ENCODE data around the gene PNMT.
A peak's percentile ranks its signal among the peaks of the same experiment; 100 is the strongest.
"Not testable (repeated sequence)": the region's sequence is repeated elsewhere in the genome, so short reads cannot be mapped to it uniquely, and the experiment has no call there.

PNMT gene

GRCh38 chr17:39704821-39705551, 36.7 kb downstream of the PNMT start:
- DNase-seq = no peak

GRCh38 chr17:39705786-39706348, 37.6 kb downstream of the PNMT start:
- peak in 4 of 51 donors; percentile 3 to 16 (median 8) for DNase-seq

DNA sequence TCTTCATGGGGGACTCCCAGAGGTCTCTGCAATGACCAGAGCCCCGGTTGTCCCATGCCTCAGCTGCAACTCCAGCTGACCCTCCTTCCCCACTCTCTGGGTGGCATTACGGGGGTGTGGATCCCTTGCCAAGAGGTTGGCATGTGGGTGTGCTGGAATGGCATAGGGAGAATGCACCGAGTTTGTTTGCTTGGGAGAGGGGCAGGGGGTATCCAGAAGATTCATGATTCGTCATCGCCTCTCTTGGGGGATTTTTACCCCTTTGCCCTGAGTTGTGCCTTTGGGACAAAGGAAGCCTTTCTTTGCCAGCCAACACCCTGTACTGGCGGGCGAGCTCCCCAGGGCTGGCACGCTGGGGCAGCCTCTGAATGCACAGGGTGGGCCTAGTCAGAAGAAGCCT, 38.1 kb downstream of the PNMT start:
- no peak for DNase-seq

DNA sequence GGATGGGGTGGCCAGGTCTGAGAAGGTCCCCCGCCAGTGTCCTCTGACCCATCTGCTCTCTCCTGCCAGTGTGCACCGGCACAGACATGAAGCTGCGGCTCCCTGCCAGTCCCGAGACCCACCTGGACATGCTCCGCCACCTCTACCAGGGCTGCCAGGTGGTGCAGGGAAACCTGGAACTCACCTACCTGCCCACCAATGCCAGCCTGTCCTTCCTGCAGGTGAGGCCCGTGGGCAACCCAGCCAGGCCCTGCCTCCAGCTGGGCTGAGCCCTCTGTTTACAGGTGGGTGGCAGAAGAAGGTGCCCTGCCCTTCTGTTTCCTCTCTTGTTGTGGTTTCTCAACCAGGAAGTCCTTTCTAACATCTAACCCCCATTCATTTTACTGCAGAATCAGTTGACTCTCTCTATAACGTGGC, 38.7 kb downstream of the PNMT start:
- DNase-seq = no peak

DNA sequence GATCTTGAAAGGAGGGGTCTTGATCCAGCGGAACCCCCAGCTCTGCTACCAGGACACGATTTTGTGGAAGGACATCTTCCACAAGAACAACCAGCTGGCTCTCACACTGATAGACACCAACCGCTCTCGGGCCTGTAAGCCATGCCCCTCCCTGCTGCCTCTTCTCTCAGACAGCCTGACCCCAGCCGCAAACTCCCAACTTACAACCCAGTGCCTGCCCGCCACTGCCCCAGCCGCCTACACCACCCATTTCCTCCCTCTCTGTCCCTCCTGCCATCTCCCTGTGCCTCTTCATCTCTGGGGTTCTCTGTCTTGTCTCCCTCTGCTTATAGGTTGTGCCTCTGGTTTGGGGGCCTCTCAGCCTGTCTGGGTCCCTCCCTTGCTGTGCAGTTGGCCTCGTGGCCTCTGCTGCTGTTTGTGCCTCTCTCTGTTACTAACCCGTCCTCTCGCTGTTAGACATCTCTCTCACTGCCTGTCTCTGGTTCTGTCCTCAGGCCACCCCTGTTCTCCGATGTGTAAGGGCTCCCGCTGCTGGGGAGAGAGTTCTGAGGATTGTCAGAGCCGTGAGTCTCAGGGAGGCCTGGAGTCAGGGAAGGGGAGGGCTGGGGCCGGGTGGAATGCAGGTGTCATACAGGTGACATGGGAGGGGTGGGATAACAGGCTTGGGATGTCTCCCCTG, 41.2 kb downstream of the PNMT start:
- DNase-seq = no peak

DNA sequence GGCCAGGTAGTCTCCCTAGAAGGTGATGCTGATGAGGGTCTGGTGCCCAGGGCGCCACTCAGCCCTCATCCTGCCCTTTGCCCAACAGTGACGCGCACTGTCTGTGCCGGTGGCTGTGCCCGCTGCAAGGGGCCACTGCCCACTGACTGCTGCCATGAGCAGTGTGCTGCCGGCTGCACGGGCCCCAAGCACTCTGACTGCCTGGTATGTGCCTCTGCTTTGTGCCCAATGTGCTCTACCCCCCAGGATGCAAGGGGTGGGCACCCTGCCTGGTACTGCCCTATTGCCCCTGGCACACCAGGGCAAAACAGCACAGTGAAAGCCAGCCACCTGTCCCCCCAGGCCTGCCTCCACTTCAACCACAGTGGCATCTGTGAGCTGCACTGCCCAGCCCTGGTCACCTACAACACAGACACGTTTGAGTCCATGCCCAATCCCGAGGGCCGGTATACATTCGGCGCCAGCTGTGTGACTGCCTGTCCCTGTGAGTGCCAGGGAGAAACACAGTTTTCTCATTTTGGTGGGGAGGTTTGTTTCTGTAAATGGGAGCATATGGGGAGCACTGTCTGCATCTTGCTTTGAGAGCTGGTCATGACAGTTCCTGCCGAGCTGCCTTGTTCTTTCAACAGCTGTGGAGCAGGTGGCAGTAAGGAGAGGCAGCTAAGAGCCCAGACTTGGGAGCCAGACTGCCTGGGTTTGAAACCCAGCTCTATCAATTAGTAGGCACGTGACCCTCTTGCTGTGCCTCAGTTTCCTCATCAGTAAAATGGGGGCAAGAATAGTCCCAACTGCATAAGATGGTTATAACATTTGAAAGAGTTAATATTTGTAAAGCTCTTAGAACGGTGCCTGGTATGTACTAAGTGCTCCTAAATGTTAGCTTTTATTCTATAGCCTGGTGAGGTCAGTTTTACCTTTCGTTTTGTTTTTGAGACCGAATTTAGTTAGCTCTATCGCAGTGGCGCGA, 42.0 kb downstream of the PNMT start:
- no peak for DNase-seq

DNA sequence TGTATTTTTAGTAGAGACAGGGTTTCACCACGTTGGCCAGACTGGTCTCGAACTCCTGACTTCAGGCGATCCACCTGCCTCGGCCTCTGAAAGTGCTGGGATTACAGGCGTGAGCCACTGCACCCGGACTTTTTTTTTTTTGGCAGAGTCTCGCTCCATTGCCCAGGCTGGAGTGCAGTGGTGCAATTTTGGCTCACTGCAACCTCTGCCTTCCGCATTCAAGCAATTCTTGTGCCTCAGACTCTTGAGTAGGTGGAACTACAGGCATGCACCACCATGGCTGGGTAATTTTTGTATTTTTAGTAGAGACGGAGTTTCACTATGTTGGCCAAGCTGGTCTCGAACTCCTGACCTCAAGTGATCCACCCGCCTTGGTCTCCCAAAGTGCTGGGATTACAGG, 42.8 kb downstream of the PNMT start:
- not testable (repeated sequence) for DNase-seq

DNA sequence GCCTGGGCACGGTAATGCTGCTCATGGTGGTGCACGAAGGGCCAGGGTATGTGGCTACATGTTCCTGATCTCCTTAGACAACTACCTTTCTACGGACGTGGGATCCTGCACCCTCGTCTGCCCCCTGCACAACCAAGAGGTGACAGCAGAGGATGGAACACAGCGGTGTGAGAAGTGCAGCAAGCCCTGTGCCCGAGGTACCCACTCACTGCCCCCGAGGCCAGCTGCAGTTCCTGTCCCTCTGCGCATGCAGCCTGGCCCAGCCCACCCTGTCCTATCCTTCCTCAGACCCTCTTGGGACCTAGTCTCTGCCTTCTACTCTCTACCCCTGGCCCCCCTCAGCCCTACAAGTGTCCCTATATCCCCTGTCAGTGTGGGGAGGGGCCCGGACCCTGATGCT, 43.6 kb downstream of the PNMT start:
- no peak for DNase-seq

DNA sequence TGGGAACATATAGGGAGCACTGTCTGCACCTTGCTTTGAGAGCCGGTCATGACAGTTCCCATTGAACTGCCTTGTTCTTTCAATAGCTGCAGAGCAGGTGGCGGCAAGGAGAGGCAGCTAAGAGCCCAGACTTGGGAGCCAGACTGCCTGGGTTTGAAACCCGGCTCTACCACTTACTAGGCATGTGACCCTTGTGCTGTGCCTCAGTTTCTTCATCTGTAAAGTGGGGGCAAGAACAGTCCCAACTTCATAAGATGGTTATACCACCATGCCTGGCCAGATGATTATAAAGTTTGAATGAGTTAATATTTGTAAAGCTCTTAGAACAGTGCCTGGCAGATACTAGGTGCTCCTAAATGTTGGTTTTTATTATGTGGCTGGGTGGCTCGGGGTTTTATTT, 46.0 kb downstream of the PNMT start:
- DNase-seq = no peak

DNA sequence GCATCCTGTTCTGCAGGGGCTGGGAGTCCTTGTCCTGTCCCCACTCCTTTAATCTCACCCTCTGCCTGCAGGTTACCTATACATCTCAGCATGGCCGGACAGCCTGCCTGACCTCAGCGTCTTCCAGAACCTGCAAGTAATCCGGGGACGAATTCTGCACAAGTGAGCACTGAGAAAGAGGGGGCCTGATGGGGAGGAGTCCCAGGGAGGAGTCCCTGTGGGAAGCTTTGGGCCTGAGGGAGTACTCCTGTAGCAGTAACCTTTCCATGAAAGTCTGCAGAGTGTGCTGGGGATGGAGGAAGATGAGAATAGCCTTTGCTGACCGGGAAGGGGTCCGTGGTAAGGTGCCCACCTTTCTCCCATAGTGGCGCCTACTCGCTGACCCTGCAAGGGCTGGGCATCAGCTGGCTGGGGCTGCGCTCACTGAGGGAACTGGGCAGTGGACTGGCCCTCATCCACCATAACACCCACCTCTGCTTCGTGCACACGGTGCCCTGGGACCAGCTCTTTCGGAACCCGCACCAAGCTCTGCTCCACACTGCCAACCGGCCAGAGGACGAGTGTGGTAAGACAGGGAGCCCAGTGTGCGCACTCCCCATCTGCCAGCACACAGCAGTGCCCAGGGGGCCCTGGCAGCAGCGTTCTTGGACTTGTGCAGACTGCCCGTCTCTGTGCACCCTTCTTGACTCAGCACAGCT, 47.3 kb downstream of the PNMT start:
- no peak for DNase-seq

DNA sequence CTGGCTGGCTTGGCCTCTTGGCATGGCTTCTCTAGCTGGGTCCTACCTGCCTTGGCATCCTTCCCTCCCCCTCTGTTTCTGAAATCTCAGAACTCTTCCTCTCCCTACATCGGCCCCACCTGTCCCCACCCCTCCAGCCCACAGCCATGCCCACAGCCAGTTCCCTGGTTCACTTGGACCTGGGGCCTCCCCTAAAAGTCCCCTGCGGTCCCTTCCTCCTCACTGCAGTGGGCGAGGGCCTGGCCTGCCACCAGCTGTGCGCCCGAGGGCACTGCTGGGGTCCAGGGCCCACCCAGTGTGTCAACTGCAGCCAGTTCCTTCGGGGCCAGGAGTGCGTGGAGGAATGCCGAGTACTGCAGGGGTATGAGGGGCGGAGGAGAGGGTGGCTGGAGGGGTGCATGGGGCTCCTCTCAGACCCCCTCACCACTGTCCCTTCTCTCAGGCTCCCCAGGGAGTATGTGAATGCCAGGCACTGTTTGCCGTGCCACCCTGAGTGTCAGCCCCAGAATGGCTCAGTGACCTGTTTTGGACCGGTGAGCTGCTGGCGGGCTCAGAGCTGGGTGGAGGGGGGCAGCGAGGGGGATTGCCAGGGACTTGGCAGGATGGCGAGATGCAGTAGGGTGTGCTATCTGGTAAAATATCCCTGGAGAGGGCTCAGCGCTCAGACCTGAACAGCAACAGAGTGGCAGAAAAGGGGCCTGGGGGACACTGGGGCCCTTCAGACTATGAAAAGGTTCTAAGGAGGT, 48.0 kb downstream of the PNMT start:
- no peak for DNase-seq

DNA sequence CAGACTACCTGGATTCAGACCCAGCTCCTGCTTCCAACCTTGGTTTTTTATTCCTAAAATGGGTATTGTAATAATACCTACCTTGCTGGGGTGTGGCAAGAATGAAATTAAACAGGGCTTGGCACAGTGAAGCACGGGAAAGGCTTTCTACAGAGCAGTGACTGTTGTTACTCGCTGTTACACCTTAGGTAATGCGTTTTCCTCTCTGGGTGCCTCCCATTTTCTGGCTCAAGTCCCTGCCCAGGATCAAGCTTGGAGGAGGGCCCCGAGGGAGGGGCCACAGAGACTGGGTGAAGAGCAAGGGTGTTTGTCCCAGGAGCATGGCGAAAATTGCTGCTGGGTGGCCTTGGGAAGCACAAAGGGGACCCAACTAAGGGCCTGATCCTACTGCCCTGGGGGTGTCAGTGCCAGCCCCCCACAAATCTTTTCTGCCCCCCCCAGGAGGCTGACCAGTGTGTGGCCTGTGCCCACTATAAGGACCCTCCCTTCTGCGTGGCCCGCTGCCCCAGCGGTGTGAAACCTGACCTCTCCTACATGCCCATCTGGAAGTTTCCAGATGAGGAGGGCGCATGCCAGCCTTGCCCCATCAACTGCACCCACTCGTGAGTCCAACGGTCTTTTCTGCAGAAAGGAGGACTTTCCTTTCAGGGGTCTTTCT, 48.8 kb downstream of the PNMT start:
- no peak for DNase-seq

- no peak for DNase-seq
Measured at GRCh38 chr17:39717660-39718059, 49.4 kb downstream of the PNMT start.

DNA sequence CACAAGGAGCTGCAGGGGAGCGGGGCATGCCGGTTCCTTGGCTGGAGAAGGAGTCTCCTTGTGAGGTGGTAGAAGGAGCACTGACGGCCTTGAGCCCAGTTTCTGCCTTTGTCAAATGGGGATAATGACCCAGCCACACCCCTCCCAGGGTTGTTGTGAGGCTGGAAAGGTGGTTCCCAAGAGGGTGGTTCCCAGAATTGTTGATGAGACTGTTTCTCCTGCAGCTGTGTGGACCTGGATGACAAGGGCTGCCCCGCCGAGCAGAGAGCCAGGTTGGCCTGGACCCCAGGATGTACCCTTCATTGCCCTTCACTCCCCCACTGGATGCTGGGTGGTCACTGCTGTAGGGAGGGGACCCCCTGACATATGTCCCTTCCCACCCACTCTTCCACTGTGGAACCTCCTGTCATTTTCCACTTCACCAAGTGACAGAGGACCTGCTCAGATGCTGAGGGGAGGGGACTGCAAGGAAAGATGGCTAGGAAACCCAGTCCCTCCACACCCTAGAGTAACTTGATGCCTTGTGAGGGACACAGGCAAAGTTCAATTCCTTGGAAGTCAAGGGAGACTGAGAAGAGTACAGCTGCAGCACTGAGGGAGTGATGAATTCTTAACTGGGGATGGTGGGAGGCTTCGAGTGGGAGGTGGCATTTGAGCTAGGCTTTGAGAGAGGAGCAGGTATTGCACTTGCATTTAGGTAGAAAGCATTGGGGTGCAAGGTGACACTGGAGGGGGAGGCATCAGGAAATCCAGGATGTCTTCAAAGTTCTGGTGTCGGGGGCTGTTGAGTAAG, 51.5 kb downstream of the PNMT start:
- DNase-seq = peak in 1 of 51 donors; percentile 3

Measured in hypothalamus (tissue), 51 donors.